Calu3 (cell line): ENCODE measurements around the gene ARL5B. TPM values are rescaled to one million over a fixed set of nuclear protein-coding genes. Genes with fewer than 3 reads are reported as not detected.
"Not testable (repeated sequence)": the region's sequence is repeated elsewhere in the genome, so short reads cannot be mapped to it uniquely, and the experiment has no call there.

Experiments used
- BruUV-seq: library from RNA; stranded (reverse); fragments of 400-500 nt; replicated peaks from 2 replicates; lab custom pipeline; 2021; lab: Mats Ljungman, UMichigan
- CTCF ChIA-PET: fragments of 300-600 bp; sonication (Branson Sonifier 250); formaldehyde crosslinking; loops from one replicate; lab custom pipeline; 2022; ENCODE audit warnings: antibody characterized with exemption; lab: Charles Lee
- DNase-seq: peaks from one replicate; pipeline ENCODE4 v3.0.0; 2022
- H3K27ac Mint-ChIP-seq: one replicate; pipeline ENCODE4 v1.8.0; 2022; ENCODE audit warnings: mixed read lengths; ENCODE audit not compliant: unreplicated experiment
- H3K27me3 Mint-ChIP-seq: one replicate; pipeline ENCODE4 v1.8.0; 2022; ENCODE audit warnings: mixed read lengths; ENCODE audit not compliant: unreplicated experiment
- H3K36me3 Mint-ChIP-seq: one replicate; pipeline ENCODE4 v1.8.0; 2022; ENCODE audit warnings: mild to moderate bottlenecking, moderate library complexity, mixed read lengths; ENCODE audit not compliant: insufficient read depth, unreplicated experiment
- H3K4me1 Mint-ChIP-seq: one replicate; pipeline ENCODE4 v1.8.0; 2022; ENCODE audit warnings: mild to moderate bottlenecking, low read depth, mixed read lengths; ENCODE audit not compliant: unreplicated experiment
- H3K4me3 Mint-ChIP-seq: one replicate; pipeline ENCODE4 v1.8.0; 2022; ENCODE audit warnings: mild to moderate bottlenecking, low read depth, moderate library complexity, mixed read lengths; ENCODE audit not compliant: unreplicated experiment
- H3K9me3 Mint-ChIP-seq: one replicate; pipeline ENCODE4 v1.8.0; 2022; ENCODE audit warnings: low read depth, mixed read lengths; ENCODE audit not compliant: unreplicated experiment
- intact Hi-C: fragments of 100-400 bp; cut with micrococcal nuclease; formaldehyde crosslinking; loops from one replicate; pipeline ENCODE4 v1.10.0; 2022; ENCODE audit not compliant: unreplicated experiment
- total RNA-seq: library from RNA; stranded (reverse); gene quantifications from 2 replicates; pipeline ENCODE4 v1.2.3, GENCODE V29; 2022
- TF ChIP-seq, protein P1 (sequence below): fragments of 200-600 bp; IDR thresholded peaks from one replicate; pipeline ENCODE4 v1.8.0; 2022; ENCODE audit warnings: antibody characterized with exemption; ENCODE audit not compliant: unreplicated experiment

ARL5B gene
- total RNA-seq, 1 experiment from 2014 or later: 15.3 TPM

DNA sequence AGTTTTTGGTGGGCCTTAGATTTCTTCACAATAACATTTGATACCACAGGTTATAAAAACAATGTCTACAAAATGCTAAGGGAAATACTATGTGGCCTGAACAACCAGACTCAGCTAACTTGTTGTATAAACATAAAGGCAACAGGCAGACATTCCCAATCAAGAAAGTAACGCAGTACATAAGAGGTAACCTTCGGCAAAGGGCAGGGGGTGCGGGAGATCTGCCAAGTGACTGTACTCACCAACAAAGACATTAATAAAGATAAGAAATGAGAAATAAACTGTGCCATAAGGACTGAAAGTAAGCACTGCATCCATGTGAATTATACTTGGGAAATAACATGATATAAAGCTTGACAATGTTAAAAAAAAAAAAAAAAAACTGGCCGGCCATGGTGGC, 23.2 kb upstream of the ARL5B start:
- BruUV-seq: no TSS peak
- Mint-ChIP-seq H3K9me3 (no peaks in the 10 kb centered on the region), H3K27ac (no peak overlapping the region), H3K4me1 (no peaks in the 10 kb centered on the region), H3K36me3 (no peaks in the 10 kb centered on the region), H3K4me3 (no peak overlapping the region), H3K27me3 (no peaks in the 10 kb centered on the region)
- intact Hi-C loops: no loop called here
- DNase-seq: no peak
- TF ChIP-seq, protein P1, sequence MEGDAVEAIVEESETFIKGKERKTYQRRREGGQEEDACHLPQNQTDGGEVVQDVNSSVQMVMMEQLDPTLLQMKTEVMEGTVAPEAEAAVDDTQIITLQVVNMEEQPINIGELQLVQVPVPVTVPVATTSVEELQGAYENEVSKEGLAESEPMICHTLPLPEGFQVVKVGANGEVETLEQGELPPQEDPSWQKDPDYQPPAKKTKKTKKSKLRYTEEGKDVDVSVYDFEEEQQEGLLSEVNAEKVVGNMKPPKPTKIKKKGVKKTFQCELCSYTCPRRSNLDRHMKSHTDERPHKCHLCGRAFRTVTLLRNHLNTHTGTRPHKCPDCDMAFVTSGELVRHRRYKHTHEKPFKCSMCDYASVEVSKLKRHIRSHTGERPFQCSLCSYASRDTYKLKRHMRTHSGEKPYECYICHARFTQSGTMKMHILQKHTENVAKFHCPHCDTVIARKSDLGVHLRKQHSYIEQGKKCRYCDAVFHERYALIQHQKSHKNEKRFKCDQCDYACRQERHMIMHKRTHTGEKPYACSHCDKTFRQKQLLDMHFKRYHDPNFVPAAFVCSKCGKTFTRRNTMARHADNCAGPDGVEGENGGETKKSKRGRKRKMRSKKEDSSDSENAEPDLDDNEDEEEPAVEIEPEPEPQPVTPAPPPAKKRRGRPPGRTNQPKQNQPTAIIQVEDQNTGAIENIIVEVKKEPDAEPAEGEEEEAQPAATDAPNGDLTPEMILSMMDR: no peak
- CTCF ChIA-PET: no interaction called here

DNA sequence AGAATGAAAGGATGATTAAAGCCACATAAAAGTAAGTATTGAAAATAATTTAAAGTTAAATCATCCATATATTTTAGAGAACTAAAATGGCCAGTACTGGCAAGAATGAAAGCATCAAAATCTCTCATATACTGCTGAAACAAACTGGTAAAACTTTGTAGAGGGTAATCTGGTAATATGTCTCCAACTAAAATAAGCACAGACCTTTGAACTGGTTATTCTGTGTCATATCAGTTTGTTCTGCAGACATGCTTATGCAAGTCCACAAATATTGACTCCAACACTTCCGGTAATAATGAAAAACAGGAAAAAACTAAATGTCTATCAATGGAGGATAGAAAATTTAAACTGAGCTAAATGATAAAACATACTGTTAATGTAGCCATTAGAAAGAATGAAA, 21.8 kb upstream of the ARL5B start:
- intact Hi-C loops, DNase-seq, H3K4me1 Mint-ChIP-seq, H3K36me3 Mint-ChIP-seq, H3K27ac Mint-ChIP-seq, H3K4me3 Mint-ChIP-seq, BruUV-seq, H3K9me3 Mint-ChIP-seq, H3K27me3 Mint-ChIP-seq: not testable (repeated sequence)
- CTCF ChIA-PET: interaction anchor here (0.7 kb wide), 1 partner anchor 39 kb away, joined by 5 read pairs; no protein-coding TSS in a partner anchor

DNA sequence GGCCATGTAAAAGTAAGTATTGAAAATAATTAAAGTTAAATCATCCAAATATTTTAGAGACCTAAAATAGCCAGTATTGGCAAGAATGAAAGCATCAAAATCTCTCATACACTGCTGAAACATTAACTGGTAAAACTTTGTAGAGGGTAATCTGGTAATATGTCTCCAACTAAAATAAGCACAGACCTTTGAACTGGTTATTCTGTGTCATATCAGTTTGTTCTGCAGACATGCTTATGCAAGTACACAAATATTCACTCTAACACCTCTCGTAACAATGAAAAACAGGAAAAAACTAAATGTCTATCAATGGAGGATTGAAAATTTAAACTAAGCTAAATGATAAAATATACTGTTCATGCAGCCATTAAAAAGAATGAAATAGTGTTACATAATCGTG, 19.5 kb upstream of the ARL5B start:
- H3K27me3 Mint-ChIP-seq, H3K4me3 Mint-ChIP-seq, BruUV-seq, DNase-seq, CTCF ChIA-PET, intact Hi-C loops, H3K36me3 Mint-ChIP-seq, H3K9me3 Mint-ChIP-seq, H3K4me1 Mint-ChIP-seq, H3K27ac Mint-ChIP-seq: not testable (repeated sequence)

DNA sequence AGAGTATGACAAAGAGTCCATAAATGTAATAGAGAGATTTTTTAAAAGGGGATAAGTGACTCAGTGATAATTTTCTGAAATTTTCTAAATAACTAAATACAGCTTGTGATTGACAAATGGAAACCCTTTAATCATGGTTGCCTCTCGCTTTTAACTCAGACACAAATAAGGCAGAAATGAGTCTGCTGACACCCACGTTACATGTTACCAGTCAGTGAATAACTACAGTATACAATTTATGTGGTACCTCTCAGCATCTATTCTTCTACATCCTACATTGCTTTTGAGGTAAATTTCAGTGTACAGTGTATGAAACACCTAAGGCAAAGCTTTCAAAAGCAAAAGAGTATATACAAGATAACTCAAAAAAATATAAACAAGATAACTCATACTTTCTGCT, 12.1 kb upstream of the ARL5B start:
- no peak for DNase-seq
- H3K27me3 Mint-ChIP-seq: no peaks in the 10 kb centered on the region
- H3K4me3 Mint-ChIP-seq: no peak overlapping the region
- no peaks in the 10 kb centered on the region for H3K9me3 Mint-ChIP-seq
- CTCF ChIA-PET: no interaction called here
- intact Hi-C loops: no loop called here
- TF ChIP-seq, protein P1: no peak
- peaks cover 8% of the 10 kb centered on the region for H3K4me1 Mint-ChIP-seq
- no peak overlapping the region for H3K27ac Mint-ChIP-seq
- no TSS peak for BruUV-seq
- H3K36me3 Mint-ChIP-seq: peaks cover 23% of the 10 kb centered on the region

DNA sequence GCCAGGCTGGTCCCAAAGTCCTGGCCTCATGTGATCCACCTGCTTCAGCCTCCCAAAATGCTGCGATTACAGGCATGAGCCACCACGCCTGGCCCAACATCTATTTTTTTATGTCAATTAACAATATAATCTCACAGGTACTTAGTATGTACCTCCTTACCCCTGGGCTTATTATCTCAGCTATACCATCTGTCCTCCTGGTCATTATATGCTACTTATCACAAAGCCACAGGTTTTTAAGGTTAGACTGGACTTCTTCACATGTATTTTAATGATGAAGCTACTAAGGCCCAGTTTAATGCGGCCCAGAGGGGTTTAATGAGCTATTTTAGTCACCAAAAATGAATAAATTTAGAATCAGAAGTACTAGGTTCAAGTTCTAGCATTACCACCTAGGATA, 11.3 kb upstream of the ARL5B start:
- H3K27me3 Mint-ChIP-seq: no peaks in the 10 kb centered on the region
- DNase-seq: no peak
- H3K4me3 Mint-ChIP-seq: no peak overlapping the region
- intact Hi-C loops: no loop called here
- CTCF ChIA-PET: no interaction called here
- H3K27ac Mint-ChIP-seq: no peak overlapping the region
- H3K9me3 Mint-ChIP-seq: no peaks in the 10 kb centered on the region
- H3K36me3 Mint-ChIP-seq: peaks cover 28% of the 10 kb centered on the region
- peaks cover 8% of the 10 kb centered on the region for H3K4me1 Mint-ChIP-seq
- no TSS peak for BruUV-seq
- TF ChIP-seq, protein P1: no peak
